Thyroid gland (tissue), 4 donors: ENCODE results near the gene OR9A4.

ENCODE experiments used
- POLR2A ChIP-seq, 2 donors: fragments of 450-650 bp; IDR thresholded peaks; one replicate each; pipeline ENCODE4 v1.6.1; 2017; ENCODE audit warnings: antibody characterized with exemption in 2 of 2, mild to moderate bottlenecking in 2 of 2, moderate library complexity in 1 of 2
- TF ChIP-seq, protein P1 (sequence below), 6 experiments: fragments of 200-600 bp in 3 of 6; fragments of 450-650 bp in 3 of 6; sonication (generic) in 3 of 6; IDR thresholded peaks; one replicate each; pipeline ENCODE4 v1.5.1; 2016 to 2019; ENCODE audit warnings: antibody characterized with exemption in 6 of 6, mild to moderate bottlenecking in 2 of 6, inconsistent platforms in 1 of 6, moderate library complexity in 1 of 6

GRCh38 chr7:141954334-141954733, 38.1 kb downstream of the OR9A4 start:
- TF ChIP-seq, protein P1, sequence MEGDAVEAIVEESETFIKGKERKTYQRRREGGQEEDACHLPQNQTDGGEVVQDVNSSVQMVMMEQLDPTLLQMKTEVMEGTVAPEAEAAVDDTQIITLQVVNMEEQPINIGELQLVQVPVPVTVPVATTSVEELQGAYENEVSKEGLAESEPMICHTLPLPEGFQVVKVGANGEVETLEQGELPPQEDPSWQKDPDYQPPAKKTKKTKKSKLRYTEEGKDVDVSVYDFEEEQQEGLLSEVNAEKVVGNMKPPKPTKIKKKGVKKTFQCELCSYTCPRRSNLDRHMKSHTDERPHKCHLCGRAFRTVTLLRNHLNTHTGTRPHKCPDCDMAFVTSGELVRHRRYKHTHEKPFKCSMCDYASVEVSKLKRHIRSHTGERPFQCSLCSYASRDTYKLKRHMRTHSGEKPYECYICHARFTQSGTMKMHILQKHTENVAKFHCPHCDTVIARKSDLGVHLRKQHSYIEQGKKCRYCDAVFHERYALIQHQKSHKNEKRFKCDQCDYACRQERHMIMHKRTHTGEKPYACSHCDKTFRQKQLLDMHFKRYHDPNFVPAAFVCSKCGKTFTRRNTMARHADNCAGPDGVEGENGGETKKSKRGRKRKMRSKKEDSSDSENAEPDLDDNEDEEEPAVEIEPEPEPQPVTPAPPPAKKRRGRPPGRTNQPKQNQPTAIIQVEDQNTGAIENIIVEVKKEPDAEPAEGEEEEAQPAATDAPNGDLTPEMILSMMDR (IDR thresholded peaks at IDR 0.05): no peak
- TF ChIP-seq POLR2A (IDR thresholded peaks at IDR 0.05): no peak
